HG02852 (cell line): ENCODE measurements around the gene FRYL.
"Not testable (repeated sequence)": the region's sequence is repeated elsewhere in the genome, so short reads cannot be mapped to it uniquely, and the experiment has no call there.

Source experiments
- ATAC-seq: cut with Tn5 transposase; IDR thresholded peaks from one replicate; pipeline ENCODE4 v1.9.1; 2021; ENCODE audit warnings: mild to moderate bottlenecking, moderate library complexity; ENCODE audit not compliant: unreplicated experiment

The FRYL gene

GRCh38 chr4:48462363-48462762 lies 317.7 kb downstream of the FRYL start:
- ATAC-seq, result no peak

GRCh38 chr4:48461000-48461399 lies 319.1 kb downstream of the FRYL start:
- ATAC-seq, result no peak

- no peak for ATAC-seq
Observed at GRCh38 chr4:48454591-48454990, 325.5 kb downstream of the FRYL start.

GRCh38 chr4:48451656-48452055 lies 328.4 kb downstream of the FRYL start:
- not testable (repeated sequence) for ATAC-seq

- ATAC-seq, result no peak
Observed at GRCh38 chr4:48450740-48451139, 329.3 kb downstream of the FRYL start.

GRCh38 chr4:48449151-48449550 lies 330.9 kb downstream of the FRYL start:
- no peak for ATAC-seq
